Measurements from ENCODE around the gene VASH1. TPM values are rescaled to one million over a fixed set of nuclear protein-coding genes. Genes with fewer than 3 reads are reported as not detected.
A peak's percentile ranks its signal among the peaks of the same experiment; 100 is the strongest.

VASH1 gene
- total and polyA plus RNA-seq, 2 of the 13 experiments (the other 11 are each of a cell fraction or from before 2014, with no cell fraction given), result 0.11 to 0.24 TPM

GRCh38 chr14:76832503-76832988 lies 71.3 kb downstream of the VASH1 start (continued):
- TF ChIP-seq ZNF318 (CRISPR knock-in tag; IDR thresholded peaks at IDR 0.05), result no peak
- TF ChIP-seq CREB1 (IDR thresholded peaks at IDR 0.05), result peak; percentile 30; the same call in 1 of the 2 replicates
- 0 out of 2 replicates have a peak, but pooled peaks have one; percentile 25 for TF ChIP-seq CREB1 (CRISPR knock-in tag; IDR thresholded peaks at IDR 0.05)
- TF ChIP-seq RAD21 (CRISPR knock-in tag; IDR thresholded peaks at IDR 0.05), result no peak
- TF ChIP-seq HDAC6 (IDR thresholded peaks at IDR 0.05; ENCODE audit: low read depth, low read length), result no peak
- TF ChIP-seq ZGPAT (CRISPR knock-in tag; IDR thresholded peaks at IDR 0.05), result peak; percentile 57; the same call in 1 of the 2 replicates
- TF ChIP-seq MTA1 (CRISPR knock-in tag; IDR thresholded peaks at IDR 0.05; ENCODE audit: borderline replicate concordance), result no peak
- no peak for TF ChIP-seq RBFOX2 (IDR thresholded peaks at IDR 0.05; ENCODE audit: low read depth, low read length)
- peak; percentile 77 for TF ChIP-seq BCL6 (CRISPR knock-in tag; IDR thresholded peaks at IDR 0.05)
- TF ChIP-seq ZNF550 (CRISPR knock-in tag; IDR thresholded peaks at IDR 0.05; ENCODE audit: borderline replicate concordance), result no peak
- no peak for TF ChIP-seq GMEB1 (CRISPR knock-in tag; IDR thresholded peaks at IDR 0.05; ENCODE audit: borderline replicate concordance)
- no peak for TF ChIP-seq SKIL (CRISPR knock-in tag; IDR thresholded peaks at IDR 0.05; ENCODE audit: borderline replicate concordance)
- peak; percentile 96 for TF ChIP-seq NCOR1 (IDR thresholded peaks at IDR 0.05; ENCODE audit: borderline replicate concordance, low read length)
